Left lobe of liver (tissue), 2 donors: ENCODE results near the gene ANKRD50. TPM values are rescaled to one million over a fixed set of nuclear protein-coding genes. Genes with fewer than 3 reads are reported as not detected.

Source experiments
- ATAC-seq: fragments of 200-7000 bp; cut with Tn5 transposase; one replicate; pipeline ENCODE4 v1.9.1; 2020; ENCODE audit warnings: mild to moderate bottlenecking, moderate library complexity
- DNase-seq: peaks from one replicate; pipeline ENCODE4 v3.0.0-alpha.2; 2020; ENCODE audit warnings: low spot score
- total RNA-seq: library from RNA; stranded (reverse); gene quantifications from one replicate; pipeline ENCODE4 v1.2.1, GENCODE V29; 2021
- donor health status: DM: no; HTN: no; CAD: no; lungs with moderate emphysema.
- donor health status: DM: no; HTN: yes; CAD: no.

Gene ANKRD50
- total RNA-seq, 1 donor from 2014 or later: 4.7 TPM

- no peak for DNase-seq
- no peak for ATAC-seq
Measured at GRCh38 chr4:124637321-124637720, 75.2 kb downstream of the ANKRD50 start.

- DNase-seq: no peak
- ATAC-seq: no peak
Measured at GRCh38 chr4:124636788-124637187, 75.7 kb downstream of the ANKRD50 start.

- ATAC-seq (no peak), DNase-seq (no peak)
Measured at GRCh38 chr4:124635331-124635730, 77.2 kb downstream of the ANKRD50 start.

GRCh38 chr4:124633285-124633941, 79.1 kb downstream of the ANKRD50 start:
- ATAC-seq (no peak), DNase-seq (no peak)

GRCh38 chr4:124632439-124632838, 80.1 kb downstream of the ANKRD50 start:
- ATAC-seq: no peak
- no peak for DNase-seq

GRCh38 chr4:124631760-124632159, 80.8 kb downstream of the ANKRD50 start:
- no peak for DNase-seq

GRCh38 chr4:124629681-124630080, 82.9 kb downstream of the ANKRD50 start:
- no peak for DNase-seq

More at GRCh38 chr4:124631760-124632159, 80.8 kb downstream of the ANKRD50 start:
- peak; percentile 37 for ATAC-seq

More at GRCh38 chr4:124629681-124630080, 82.9 kb downstream of the ANKRD50 start:
- ATAC-seq: no peak
